RWPE1 (cell line): ENCODE results near the gene UBE2K.

Experiments used
- CTCF ChIA-PET: fragments of 350-600 bp; sonication (Branson Sonifier 250); formaldehyde crosslinking; extraction: SDS; loops from one replicate; lab custom pipeline; 2021; lab: Yijun Ruan, JAX
- POLR2A ChIA-PET: fragments of 400-600 bp; formaldehyde crosslinking; extraction: SDS; loops from one replicate; lab custom pipeline; 2020; ENCODE audit warnings: antibody characterized with exemption; ENCODE audit not compliant: low non-redundant PET; lab: Yijun Ruan, JAX
- DNase-seq: peaks from one replicate; pipeline ENCODE4 v3.0.0; 2012; ENCODE audit warnings: low spot score
- H3K27ac ChIP-seq: fragments of 450-650 bp; 2 replicates; pipeline ENCODE4 v1.5.1; 2017
- CTCF ChIP-seq: fragments of 450-650 bp; conservative IDR thresholded peaks from 2 replicates; pipeline ENCODE4 v1.5.1; 2017; ENCODE audit warnings: low read depth, mild to moderate bottlenecking

Gene UBE2K

GRCh38 chr4:39745920-39746319 lies 48.0 kb downstream of the UBE2K start:
- no peak for TF ChIP-seq CTCF
- ChIA-PET CTCF (no interaction called here), POLR2A (no interaction called here)
- no peak overlapping the region for H3K27ac ChIP-seq
- DNase-seq = no peak

- DNase-seq = no peak
- ChIA-PET POLR2A (no interaction called here), CTCF (no interaction called here)
- no peak overlapping the region for H3K27ac ChIP-seq
- TF ChIP-seq CTCF = no peak
Measured at GRCh38 chr4:39750216-39750615, 52.3 kb downstream of the UBE2K start.

GRCh38 chr4:39754309-39754708 lies 56.4 kb downstream of the UBE2K start:
- H3K27ac ChIP-seq = no peak overlapping the region
- ChIA-PET CTCF (no interaction called here), POLR2A (no interaction called here)
- no peak for DNase-seq
- no peak for TF ChIP-seq CTCF

- no peak for TF ChIP-seq CTCF
- no peak overlapping the region for H3K27ac ChIP-seq
- DNase-seq = no peak
- ChIA-PET CTCF (no interaction called here), POLR2A (no interaction called here)
Measured at GRCh38 chr4:39756159-39756558, 58.2 kb downstream of the UBE2K start.

GRCh38 chr4:39758176-39758575 lies 60.2 kb downstream of the UBE2K start:
- no peak for TF ChIP-seq CTCF
- DNase-seq = no peak
- CTCF ChIA-PET = interaction anchor here (0.6 kb wide), 1 partner anchor 90 kb away, joined by 3 read pairs; no protein-coding TSS in a partner anchor
- no peak overlapping the region for H3K27ac ChIP-seq
- POLR2A ChIA-PET = no interaction called here

- POLR2A ChIA-PET = no interaction called here
- no peak for TF ChIP-seq CTCF
- CTCF ChIA-PET = no interaction called here
Measured at GRCh38 chr4:39759569-39759968, 61.6 kb downstream of the UBE2K start.

More at GRCh38 chr4:39759569-39759968, 61.6 kb downstream of the UBE2K start:
- H3K27ac ChIP-seq = no peak overlapping the region
- no peak for DNase-seq
